HCEC 1CT (cell line): ENCODE results near the gene ENOPH1.
"Not testable (repeated sequence)": the region's sequence is repeated elsewhere in the genome, so short reads cannot be mapped to it uniquely, and the experiment has no call there.

Source experiments
- DNase-seq: peaks from one replicate; pipeline ENCODE4 v3.0.0-alpha.2; 2017

ENOPH1 gene

GRCh38 chr4:82473621-82474164, 43.3 kb downstream of the ENOPH1 start:
- no peak for DNase-seq

DNA sequence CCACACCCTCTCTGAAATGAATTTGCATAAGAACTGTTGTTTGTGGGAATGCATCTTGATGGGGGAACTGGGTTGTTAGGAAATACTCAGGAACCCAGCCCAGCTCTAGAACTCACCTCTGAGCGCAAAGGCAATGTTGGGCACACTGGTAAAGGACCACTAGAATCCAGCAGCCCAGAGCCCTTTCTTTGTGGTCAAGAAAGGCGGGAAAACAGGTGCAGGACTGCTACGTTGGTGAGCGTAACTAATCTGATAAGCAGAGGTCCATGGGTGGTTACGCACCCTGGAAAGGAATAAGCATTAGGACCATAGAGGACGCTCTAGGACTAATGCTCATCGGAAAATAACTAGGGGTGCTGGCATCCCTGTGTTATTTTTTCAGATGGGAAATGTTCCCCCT, 45.5 kb downstream of the ENOPH1 start:
- not testable (repeated sequence) for DNase-seq

DNA sequence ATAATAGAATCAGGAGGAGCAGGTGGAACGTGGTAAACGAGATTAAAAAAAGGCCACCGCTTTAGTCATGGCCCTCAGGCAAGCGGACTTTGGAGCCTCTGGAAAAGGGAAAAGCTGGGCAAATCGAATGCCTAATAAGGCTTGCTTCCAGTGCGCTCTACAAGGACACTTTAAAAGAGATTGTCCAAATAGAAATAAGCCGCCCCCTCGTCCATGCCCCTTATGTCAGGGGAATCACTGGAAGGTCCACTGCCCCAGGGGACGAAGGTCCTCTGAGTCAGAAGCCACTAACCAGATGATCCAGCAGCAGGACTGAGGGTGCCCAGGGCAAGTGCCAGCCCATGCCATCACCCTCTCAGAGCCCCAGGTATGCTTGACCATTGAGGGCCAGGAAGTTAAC, 47.1 kb downstream of the ENOPH1 start:
- DNase-seq: not testable (repeated sequence)

- DNase-seq: no peak
Observed at GRCh38 chr4:82479562-82479961, 49.2 kb downstream of the ENOPH1 start.

- DNase-seq: no peak
Observed at GRCh38 chr4:82480771-82481505, 50.5 kb downstream of the ENOPH1 start.

DNA sequence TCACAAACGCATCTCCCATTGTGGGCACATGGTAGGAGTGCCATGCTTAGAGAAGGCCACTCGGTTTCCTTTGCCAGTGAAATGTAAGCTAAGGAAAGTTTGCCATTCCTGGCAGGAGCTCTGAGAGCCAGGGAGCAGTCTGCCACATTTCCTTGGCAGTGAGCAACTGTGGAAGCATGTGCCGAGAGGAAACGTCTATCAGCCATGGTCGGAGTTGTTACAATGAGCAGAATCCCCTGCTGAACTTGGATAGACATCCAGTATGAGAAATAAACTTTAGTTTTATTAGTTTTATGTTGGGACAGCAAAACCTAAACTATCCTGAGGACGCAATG, 51.1 kb downstream of the ENOPH1 start:
- no peak for DNase-seq

GRCh38 chr4:82482387-82482786, 52.0 kb downstream of the ENOPH1 start:
- DNase-seq: no peak

GRCh38 chr4:82484996-82485783, 54.8 kb downstream of the ENOPH1 start:
- no peak for DNase-seq

DNA sequence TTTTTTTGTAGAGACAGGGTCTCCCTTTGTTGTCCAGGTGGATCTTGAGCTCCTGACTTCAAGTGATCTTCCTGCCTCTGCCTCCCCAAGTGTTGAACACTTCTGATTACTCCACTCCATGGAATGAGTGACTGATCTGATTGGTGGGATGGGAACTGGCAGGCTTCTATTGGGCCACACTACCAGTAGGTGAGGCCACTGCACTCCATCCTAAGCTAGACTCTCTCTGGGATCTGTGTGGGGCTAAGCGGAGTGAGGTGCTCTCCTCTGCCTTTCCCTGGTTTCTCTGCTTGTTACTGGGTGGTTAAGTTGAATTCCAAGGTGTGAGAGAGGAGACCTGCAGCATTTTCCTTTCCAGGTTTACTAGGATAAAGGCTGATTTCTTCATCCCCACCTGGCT, 58.7 kb downstream of the ENOPH1 start:
- DNase-seq: no peak

GRCh38 chr4:82489987-82490386, 59.6 kb downstream of the ENOPH1 start:
- DNase-seq: no peak

- no peak for DNase-seq
Observed at GRCh38 chr4:82491251-82491960, 61.0 kb downstream of the ENOPH1 start.

DNA sequence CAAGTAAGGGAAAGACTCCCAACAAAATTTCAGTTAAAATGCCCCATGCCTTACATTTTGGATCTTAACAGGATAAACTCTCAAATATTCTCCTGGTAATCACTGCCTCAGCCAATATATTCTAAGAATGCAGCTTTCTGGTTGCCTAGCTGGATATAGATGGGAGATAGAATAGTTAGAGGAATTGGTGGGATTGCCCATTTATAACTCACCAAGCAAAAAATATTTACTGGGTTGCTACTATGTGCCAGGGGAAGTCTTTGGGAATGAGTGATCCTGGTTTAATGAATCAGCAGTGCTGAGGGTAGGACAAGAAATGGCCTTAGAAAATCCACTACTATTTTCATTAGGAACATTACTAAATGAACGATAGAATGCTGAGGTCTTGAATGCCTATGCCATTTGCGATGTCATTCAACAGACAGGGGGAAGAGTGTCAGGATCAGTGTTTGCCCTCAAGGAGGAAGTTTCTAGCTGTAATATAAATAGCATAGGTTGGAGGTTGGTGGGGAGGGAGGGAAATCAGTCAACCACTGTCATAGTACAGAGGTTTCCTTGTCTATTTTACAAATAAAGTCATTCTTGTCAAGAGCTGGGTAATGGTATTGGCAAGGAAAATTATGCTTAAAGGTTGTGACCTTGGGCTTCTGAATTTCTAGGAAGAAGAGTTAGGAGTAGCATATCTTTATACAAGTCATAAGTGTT, 63.5 kb downstream of the ENOPH1 start:
- peak; percentile 3 for DNase-seq

DNA sequence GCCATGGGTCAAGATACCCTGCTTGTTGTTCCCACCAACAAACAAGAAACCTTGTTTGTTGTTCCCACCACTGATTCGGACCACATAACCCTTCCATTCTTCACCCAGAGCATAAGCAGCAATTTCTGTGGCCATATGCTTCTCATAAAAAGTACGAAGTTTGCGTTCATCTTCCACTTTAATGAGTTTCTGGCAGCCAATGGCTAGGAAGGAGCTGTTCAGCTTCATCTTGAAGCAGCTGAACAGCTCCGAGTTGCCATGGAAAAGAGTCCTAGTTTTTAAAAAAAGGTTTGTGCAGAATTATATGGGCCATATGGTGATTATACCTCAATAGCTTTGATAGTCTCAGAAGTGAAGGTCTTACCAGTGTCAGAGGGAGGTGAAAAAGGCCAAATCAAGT, 65.3 kb downstream of the ENOPH1 start:
- no peak for DNase-seq

DNA sequence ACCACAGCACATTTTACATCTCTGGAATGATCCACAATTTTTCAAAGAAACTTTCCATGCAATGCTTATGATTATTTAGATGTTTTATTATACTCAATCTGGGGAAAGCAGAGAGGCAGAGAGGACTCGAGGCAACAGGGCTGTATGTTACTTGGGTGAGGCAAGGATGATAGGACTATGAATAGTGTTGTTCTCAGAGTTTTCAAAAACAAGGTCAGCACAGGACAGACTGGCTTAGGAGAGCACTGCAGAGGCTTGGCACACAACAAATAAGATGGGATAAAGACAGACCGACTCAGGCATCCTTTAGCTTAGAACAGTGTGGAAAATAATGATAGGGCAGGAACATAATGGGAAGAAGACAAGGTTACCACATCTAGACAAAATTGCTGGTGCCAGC, 66.0 kb downstream of the ENOPH1 start:
- no peak for DNase-seq

DNA sequence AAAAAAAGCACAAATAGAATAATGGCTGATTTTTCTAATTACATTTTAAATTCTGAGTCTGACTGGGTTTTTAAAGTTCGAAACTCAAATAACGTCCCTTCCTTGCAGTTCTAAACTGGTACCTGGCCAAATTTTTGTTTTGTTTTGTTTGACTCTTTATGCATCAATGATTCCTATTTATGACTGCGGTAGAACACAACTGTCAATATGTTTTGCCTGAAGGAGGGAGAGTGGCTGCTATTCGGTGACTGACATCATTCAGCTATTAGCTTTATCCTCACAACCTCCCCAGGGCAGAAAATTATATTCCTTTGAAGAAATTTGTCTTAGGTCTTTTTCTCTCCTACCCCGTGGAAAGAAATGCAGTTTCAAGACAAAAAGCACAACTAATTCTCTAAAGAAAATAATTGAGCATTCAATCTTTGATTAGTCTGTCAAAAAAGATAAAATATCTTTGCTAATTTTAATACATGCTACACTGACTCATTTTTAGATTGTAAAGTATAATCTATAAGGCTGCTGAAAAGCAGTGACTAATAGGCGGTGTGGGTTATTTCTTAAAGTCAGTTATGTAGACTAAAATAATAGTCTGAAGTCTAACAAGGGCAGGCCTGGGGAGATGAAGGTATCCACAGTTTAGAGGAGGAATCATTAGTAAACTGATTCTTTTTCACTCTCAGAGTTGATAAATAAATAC, 69.5 kb downstream of the ENOPH1 start:
- DNase-seq: peak; percentile 40

- peak; percentile 63 for DNase-seq
Observed at GRCh38 chr4:82500435-82501153, 70.2 kb downstream of the ENOPH1 start.

GRCh38 chr4:82501154-82501442, 70.7 kb downstream of the ENOPH1 start:
- DNase-seq: no peak

DNA sequence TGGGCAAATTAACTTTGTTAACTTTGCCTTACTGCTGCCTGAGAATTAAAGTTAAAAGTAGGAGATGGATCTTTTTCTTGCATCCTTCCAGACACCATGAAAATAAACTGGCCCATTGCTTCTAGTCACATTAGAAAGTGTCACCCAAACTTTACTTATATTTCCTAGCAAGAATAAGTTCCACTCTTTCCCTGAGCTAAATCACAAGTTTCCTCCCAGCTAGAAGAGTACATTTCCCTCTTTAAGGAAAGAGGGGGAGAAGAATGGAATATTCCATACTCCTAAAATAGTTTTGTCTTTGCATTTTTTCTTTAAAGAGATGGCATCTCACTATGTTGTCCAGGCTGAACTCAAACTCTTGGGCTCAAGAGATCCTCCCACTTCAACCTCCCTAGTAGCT, 77.6 kb downstream of the ENOPH1 start:
- no peak for DNase-seq

GRCh38 chr4:82508806-82509428, 78.5 kb downstream of the ENOPH1 start:
- DNase-seq: no peak

DNA sequence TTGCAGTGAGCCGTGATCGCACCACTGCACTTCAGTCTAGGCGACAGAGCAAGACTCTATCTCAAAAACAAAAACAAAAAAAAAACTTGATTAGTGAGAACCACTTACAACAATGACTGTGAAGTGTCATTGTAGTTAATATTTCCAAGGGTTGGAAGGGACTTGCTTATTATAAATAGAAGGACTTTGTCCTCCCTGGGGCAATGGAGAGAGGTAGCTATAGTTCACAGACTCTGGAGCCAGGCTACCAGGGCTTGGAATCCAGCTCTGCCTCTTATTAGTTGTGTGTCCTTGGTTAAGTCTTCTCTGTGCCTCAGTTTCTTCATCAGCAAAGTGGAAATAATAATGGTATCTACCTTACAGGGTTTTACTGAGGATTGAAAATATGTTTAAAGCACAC, 79.8 kb downstream of the ENOPH1 start:
- no peak for DNase-seq
